Astrocyte (in vitro differentiated cells and primary cell): ENCODE data around the gene CLTCL1. TPM values are rescaled to one million over a fixed set of nuclear protein-coding genes. Genes with fewer than 3 reads are reported as not detected.
A peak's percentile ranks its signal among the peaks of the same experiment; 100 is the strongest.

Source experiments
- DNase-seq: peaks from one replicate; pipeline ENCODE4 v3.0.0-alpha.2; 2010; ENCODE audit warnings: low read depth
- FAIRE-seq: peaks from 2 replicates; lab custom pipeline; 2011; peaks lifted over from hg19 to GRCh38; lab: Jason Lieb, UNC
- H2AFZ ChIP-seq: 2 replicates; pipeline ENCODE4 v1.6.0; 2012; ENCODE audit warnings: low read depth, low read length, inconsistent platforms
- H3K27ac ChIP-seq: 2 replicates; pipeline ENCODE4 v1.5.1; 2011; ENCODE audit warnings: low read depth, low read length, inconsistent platforms
- H3K27me3 ChIP-seq: 2 replicates; pipeline ENCODE4 v1.6.0; 2011; ENCODE audit warnings: low read length, inconsistent platforms; ENCODE audit not compliant: insufficient read depth
- H3K36me3 ChIP-seq: 2 replicates; pipeline ENCODE4 v1.5.1; 2011; ENCODE audit warnings: low read length, inconsistent platforms; ENCODE audit not compliant: insufficient read depth
- H3K4me1 ChIP-seq: 2 replicates; pipeline ENCODE4 v1.5.1; 2011; ENCODE audit warnings: low read length, inconsistent platforms; ENCODE audit not compliant: insufficient read depth
- H3K4me2 ChIP-seq: 2 replicates; pipeline ENCODE4 v1.6.0; 2012; ENCODE audit warnings: low read length, inconsistent platforms
- H3K4me3 ChIP-seq: 2 replicates; pipeline ENCODE4 v1.5.1; 2011; ENCODE audit warnings: low read depth, mild to moderate bottlenecking, low read length, inconsistent platforms; ENCODE audit not compliant: insufficient read depth
- H3K79me2 ChIP-seq: 2 replicates; pipeline ENCODE4 v1.6.0; 2012; ENCODE audit warnings: mild to moderate bottlenecking, low read length, inconsistent platforms; ENCODE audit not compliant: insufficient read depth
- H3K9ac ChIP-seq: 2 replicates; pipeline ENCODE4 v1.6.0; 2012; ENCODE audit warnings: mild to moderate bottlenecking, low read length, inconsistent platforms
- H3K9me3 ChIP-seq: 2 replicates; pipeline ENCODE4 v1.5.1; 2012; ENCODE audit warnings: low read depth, mild to moderate bottlenecking, low read length, inconsistent platforms; ENCODE audit not compliant: insufficient read depth
- H4K20me1 ChIP-seq: 2 replicates; pipeline ENCODE4 v1.6.0; 2012; ENCODE audit warnings: low read length, inconsistent platforms; ENCODE audit not compliant: insufficient read depth
- H3K27ac Mint-ChIP-seq: one replicate; pipeline ENCODE4 v1.8.0; 2021; ENCODE audit warnings: mild to moderate bottlenecking, mixed read lengths; ENCODE audit not compliant: unreplicated experiment
- H3K27me3 Mint-ChIP-seq: one replicate; pipeline ENCODE4 v1.8.0; 2021; ENCODE audit warnings: low read depth, mixed read lengths; ENCODE audit not compliant: unreplicated experiment
- H3K36me3 Mint-ChIP-seq: one replicate; pipeline ENCODE4 v1.8.0; 2021; ENCODE audit warnings: low read depth, mixed read lengths; ENCODE audit not compliant: unreplicated experiment
- H3K4me1 Mint-ChIP-seq: one replicate; pipeline ENCODE4 v1.8.0; 2021; ENCODE audit warnings: low read depth, mixed read lengths; ENCODE audit not compliant: unreplicated experiment
- H3K4me3 Mint-ChIP-seq: one replicate; pipeline ENCODE4 v1.8.0; 2021; ENCODE audit warnings: mild to moderate bottlenecking, moderate library complexity, mixed read lengths; ENCODE audit not compliant: unreplicated experiment
- H3K9me3 Mint-ChIP-seq: one replicate; pipeline ENCODE4 v1.8.0; 2021; ENCODE audit warnings: mild to moderate bottlenecking, mixed read lengths; ENCODE audit not compliant: unreplicated experiment
- EZH2 ChIP-seq: IDR thresholded peaks from 2 replicates; pipeline ENCODE4 v1.6.1; 2012; ENCODE audit warnings: mild to moderate bottlenecking, low read length, inconsistent platforms; ENCODE audit not compliant: insufficient read depth
- total RNA-seq: library from RNA; stranded (reverse); gene quantifications from 2 replicates; pipeline ENCODE4 v1.2.1, GENCODE V29; 2021
- TF ChIP-seq, protein P1 (sequence below): IDR thresholded peaks from 2 replicates; pipeline ENCODE4 v1.5.1; 2011; ENCODE audit warnings: low read depth, mild to moderate bottlenecking, inconsistent platforms, low read length, moderate library complexity; ENCODE audit not compliant: insufficient read depth

Gene CLTCL1
- total RNA-seq, 1 donor from 2014 or later: 54.4 TPM

- Mint-ChIP-seq H3K27me3 (peaks cover 67% of the 10 kb centered on the region), H3K27ac (no peak overlapping the region), H3K4me1 (no peaks in the 10 kb centered on the region), H3K36me3 (peaks cover 9% of the 10 kb centered on the region), H3K9me3 (peaks cover 21% of the 10 kb centered on the region), H3K4me3 (peak overlapping the region; percentile 67)
- H3K79me2 ChIP-seq: no peaks in the 10 kb centered on the region
- no peaks in the 10 kb centered on the region for H3K36me3 ChIP-seq
- H3K4me1 ChIP-seq: no peaks in the 10 kb centered on the region
- H3K9ac ChIP-seq: no peak overlapping the region
- DNase-seq (no peak), FAIRE-seq (no peak)
- H3K27ac ChIP-seq: no peak overlapping the region
- no peaks in the 10 kb centered on the region for H3K9me3 ChIP-seq
- no peak overlapping the region for H2AFZ ChIP-seq
- H3K4me2 ChIP-seq: no peak overlapping the region
- H3K27me3 ChIP-seq: peaks cover 45% of the 10 kb centered on the region
- H4K20me1 ChIP-seq: no peaks in the 10 kb centered on the region
- TF ChIP-seq, protein P1, sequence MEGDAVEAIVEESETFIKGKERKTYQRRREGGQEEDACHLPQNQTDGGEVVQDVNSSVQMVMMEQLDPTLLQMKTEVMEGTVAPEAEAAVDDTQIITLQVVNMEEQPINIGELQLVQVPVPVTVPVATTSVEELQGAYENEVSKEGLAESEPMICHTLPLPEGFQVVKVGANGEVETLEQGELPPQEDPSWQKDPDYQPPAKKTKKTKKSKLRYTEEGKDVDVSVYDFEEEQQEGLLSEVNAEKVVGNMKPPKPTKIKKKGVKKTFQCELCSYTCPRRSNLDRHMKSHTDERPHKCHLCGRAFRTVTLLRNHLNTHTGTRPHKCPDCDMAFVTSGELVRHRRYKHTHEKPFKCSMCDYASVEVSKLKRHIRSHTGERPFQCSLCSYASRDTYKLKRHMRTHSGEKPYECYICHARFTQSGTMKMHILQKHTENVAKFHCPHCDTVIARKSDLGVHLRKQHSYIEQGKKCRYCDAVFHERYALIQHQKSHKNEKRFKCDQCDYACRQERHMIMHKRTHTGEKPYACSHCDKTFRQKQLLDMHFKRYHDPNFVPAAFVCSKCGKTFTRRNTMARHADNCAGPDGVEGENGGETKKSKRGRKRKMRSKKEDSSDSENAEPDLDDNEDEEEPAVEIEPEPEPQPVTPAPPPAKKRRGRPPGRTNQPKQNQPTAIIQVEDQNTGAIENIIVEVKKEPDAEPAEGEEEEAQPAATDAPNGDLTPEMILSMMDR: no peak
- peak; percentile 91 for TF ChIP-seq EZH2
- no peak overlapping the region for H3K4me3 ChIP-seq
These were observed 140.8 kb downstream of the CLTCL1 start for GRCh38 chr22:19150482-19151328.

DNA sequence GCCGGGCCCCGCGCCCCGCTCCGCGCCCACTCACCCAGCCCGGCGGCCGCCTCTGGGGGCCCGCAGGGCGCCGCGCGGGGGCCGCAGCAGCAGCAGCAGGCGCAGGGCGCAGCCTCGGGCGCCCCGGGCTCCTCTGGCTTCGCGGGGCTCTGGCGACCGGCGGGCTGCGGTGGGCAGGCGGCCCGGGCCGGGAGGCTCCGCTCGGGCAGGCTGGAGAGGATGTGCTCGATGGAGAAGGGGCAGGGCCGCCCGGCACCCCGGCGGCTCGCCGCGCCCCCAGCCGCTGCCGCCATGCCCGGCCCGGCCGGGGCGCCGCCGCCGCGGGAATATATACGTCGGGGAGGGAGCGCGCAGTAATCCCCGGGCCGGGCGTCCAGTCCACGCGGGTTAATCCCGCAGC lies 141.5 kb downstream of the CLTCL1 start, which contains the start of gene GSC2:
Gene GSC2 (minus strand): TSS at position 302 of the 400 bp plus-strand sequence. CDS start 9 bp downstream, at position 293.
- Mint-ChIP-seq H3K36me3 (peaks cover 9% of the 10 kb centered on the region), H3K4me1 (no peaks in the 10 kb centered on the region), H3K27ac (no peak within 1 kb of the TSS), H3K27me3 (peaks cover 60% of the 10 kb centered on the region), H3K9me3 (peaks cover 21% of the 10 kb centered on the region), H3K4me3 (peak within 1 kb of the TSS; percentile 67)
- Histone ChIP-seq H3K4me3 (no peak within 1 kb of the TSS), H3K36me3 (no peaks in the 10 kb centered on the region), H3K4me1 (no peaks in the 10 kb centered on the region), H2AFZ (peak within 1 kb of the TSS; percentile 4), H3K9ac (no peak within 1 kb of the TSS), H3K4me2 (peak within 1 kb of the TSS; percentile 54), H3K79me2 (no peaks in the 10 kb centered on the region), H4K20me1 (no peaks in the 10 kb centered on the region), H3K27ac (no peak within 1 kb of the TSS), H3K27me3 (peaks cover 45% of the 10 kb centered on the region), H3K9me3 (no peaks in the 10 kb centered on the region)
- DNase-seq (no peak), FAIRE-seq (no peak)
- TF ChIP-seq EZH2: no peak
- TF ChIP-seq, protein P1: no peak
